ENCODE results near the gene GEMIN4. TPM values are rescaled to one million over a fixed set of nuclear protein-coding genes. Genes with fewer than 3 reads are reported as not detected.
"Not testable (repeated sequence)": the region's sequence is repeated elsewhere in the genome, so short reads cannot be mapped to it uniquely, and the experiment has no call there.

GEMIN4 gene
- total RNA-seq, 2 experiments from 2014 or later = 68.7 to 69.3 TPM

- H3K36me3 Mint-ChIP-seq = peaks cover 26% of the 10 kb centered on the region
- not testable (repeated sequence) for H3K27ac Mint-ChIP-seq, DNase-seq, H3K4me3 Mint-ChIP-seq, H3K4me1 Mint-ChIP-seq, H3K27me3 Mint-ChIP-seq, H3K9me3 Mint-ChIP-seq
These were observed 3.4 kb upstream of the GEMIN4 start for GRCh38 chr17:755319-755961.

- H3K4me3 Mint-ChIP-seq = peak overlapping the region; percentile 36
- peaks cover 40% of the 10 kb centered on the region for H3K36me3 Mint-ChIP-seq
- no peaks in the 10 kb centered on the region for H3K27me3 Mint-ChIP-seq
- no peak for DNase-seq
- peak overlapping the region; percentile 57 for H3K27ac Mint-ChIP-seq
- H3K9me3 Mint-ChIP-seq = peaks cover 5% of the 10 kb centered on the region
- peaks cover 16% of the 10 kb centered on the region for H3K4me1 Mint-ChIP-seq
These were observed 1.4 kb upstream of the GEMIN4 start for GRCh38 chr17:753418-753817.

- peaks cover 19% of the 10 kb centered on the region for H3K4me1 Mint-ChIP-seq
- H3K27ac Mint-ChIP-seq = peak overlapping the region; percentile 94
- peak overlapping the region; percentile 85 for H3K4me3 Mint-ChIP-seq
- H3K27me3 Mint-ChIP-seq = no peaks in the 10 kb centered on the region
- no peak for DNase-seq
- peaks cover 47% of the 10 kb centered on the region for H3K36me3 Mint-ChIP-seq
- peaks cover 5% of the 10 kb centered on the region for H3K9me3 Mint-ChIP-seq
These were observed 656 bp upstream of the GEMIN4 start for GRCh38 chr17:752620-753219.

GRCh38 chr17:751269-752001 lies 629 bp downstream of the GEMIN4 start:
- peak overlapping the region; percentile 96 for H3K27ac Mint-ChIP-seq

GRCh38 chr17:750431-751037 lies 1.5 kb downstream of the GEMIN4 start:
- Mint-ChIP-seq H3K4me3 (peak overlapping the region; percentile 96), H3K36me3 (peaks cover 44% of the 10 kb centered on the region)

More at GRCh38 chr17:751269-752001, 629 bp downstream of the GEMIN4 start:
- H3K9me3 Mint-ChIP-seq = peaks cover 5% of the 10 kb centered on the region
- H3K4me3 Mint-ChIP-seq = peak overlapping the region; percentile 96
- H3K36me3 Mint-ChIP-seq = peaks cover 47% of the 10 kb centered on the region
- peak; percentile 59 for DNase-seq
- peaks cover 19% of the 10 kb centered on the region for H3K4me1 Mint-ChIP-seq
- H3K27me3 Mint-ChIP-seq = no peaks in the 10 kb centered on the region

GRCh38 chr17:749359-749758 lies 2.7 kb downstream of the GEMIN4 start:
- DNase-seq = not testable (repeated sequence)

More at GRCh38 chr17:750431-751037, 1.5 kb downstream of the GEMIN4 start:
- Mint-ChIP-seq H3K27ac (peak overlapping the region; percentile 96), H3K9me3 (peaks cover 5% of the 10 kb centered on the region), H3K27me3 (no peaks in the 10 kb centered on the region), H3K4me1 (peaks cover 19% of the 10 kb centered on the region)
- no peak for DNase-seq

GRCh38 chr17:748604-749003 lies 3.5 kb downstream of the GEMIN4 start:
- peaks cover 21% of the 10 kb centered on the region for H3K4me1 Mint-ChIP-seq
- not testable (repeated sequence) for H3K9me3 Mint-ChIP-seq, DNase-seq, H3K27ac Mint-ChIP-seq, H3K4me3 Mint-ChIP-seq, H3K27me3 Mint-ChIP-seq
- H3K36me3 Mint-ChIP-seq = peaks cover 52% of the 10 kb centered on the region

More at GRCh38 chr17:749359-749758, 2.7 kb downstream of the GEMIN4 start:
- H3K27me3 Mint-ChIP-seq, H3K9me3 Mint-ChIP-seq, H3K27ac Mint-ChIP-seq: not testable (repeated sequence)
- H3K36me3 Mint-ChIP-seq = peaks cover 47% of the 10 kb centered on the region
- peaks cover 20% of the 10 kb centered on the region for H3K4me1 Mint-ChIP-seq
- H3K4me3 Mint-ChIP-seq = peak overlapping the region; percentile 64

GRCh38 chr17:746783-747629 lies 5.1 kb downstream of the GEMIN4 start:
- H3K27ac Mint-ChIP-seq = no peak overlapping the region
- H3K27me3 Mint-ChIP-seq = no peaks in the 10 kb centered on the region
- H3K4me3 Mint-ChIP-seq = no peak overlapping the region
- H3K9me3 Mint-ChIP-seq = peaks cover 5% of the 10 kb centered on the region
- peaks cover 25% of the 10 kb centered on the region for H3K4me1 Mint-ChIP-seq
- no peak for DNase-seq
- peaks cover 63% of the 10 kb centered on the region for H3K36me3 Mint-ChIP-seq

GRCh38 chr17:746181-746580 lies 5.9 kb downstream of the GEMIN4 start:
- Mint-ChIP-seq H3K27me3 (no peaks in the 10 kb centered on the region), H3K36me3 (peaks cover 62% of the 10 kb centered on the region), H3K27ac (no peak overlapping the region), H3K4me1 (peaks cover 29% of the 10 kb centered on the region), H3K4me3 (no peak overlapping the region), H3K9me3 (peaks cover 5% of the 10 kb centered on the region)
- DNase-seq = no peak

GRCh38 chr17:745406-745805 lies 6.7 kb downstream of the GEMIN4 start:
- Mint-ChIP-seq H3K4me1 (peaks cover 31% of the 10 kb centered on the region), H3K27ac (no peak overlapping the region), H3K4me3 (no peak overlapping the region), H3K27me3 (no peaks in the 10 kb centered on the region), H3K9me3 (peaks cover 5% of the 10 kb centered on the region), H3K36me3 (peaks cover 58% of the 10 kb centered on the region)
- DNase-seq = no peak

GRCh38 chr17:744937-745336 lies 7.1 kb downstream of the GEMIN4 start:
- peaks cover 31% of the 10 kb centered on the region for H3K4me1 Mint-ChIP-seq
- peaks cover 57% of the 10 kb centered on the region for H3K36me3 Mint-ChIP-seq
- no peak overlapping the region for H3K27ac Mint-ChIP-seq
- no peak for DNase-seq
- H3K9me3 Mint-ChIP-seq = peaks cover 5% of the 10 kb centered on the region
- no peak overlapping the region for H3K4me3 Mint-ChIP-seq
- no peaks in the 10 kb centered on the region for H3K27me3 Mint-ChIP-seq

GRCh38 chr17:743139-743538 lies 8.9 kb downstream of the GEMIN4 start:
- Mint-ChIP-seq H3K36me3 (peaks cover 48% of the 10 kb centered on the region), H3K4me3 (no peak overlapping the region), H3K4me1 (peaks cover 25% of the 10 kb centered on the region)

GRCh38 chr17:742147-742793 lies 9.8 kb downstream of the GEMIN4 start:
- H3K27ac Mint-ChIP-seq = no peak overlapping the region

More at GRCh38 chr17:743139-743538, 8.9 kb downstream of the GEMIN4 start:
- no peak for DNase-seq
- Mint-ChIP-seq H3K27ac (no peak overlapping the region), H3K27me3 (no peaks in the 10 kb centered on the region), H3K9me3 (no peaks in the 10 kb centered on the region)

More at GRCh38 chr17:742147-742793, 9.8 kb downstream of the GEMIN4 start:
- Mint-ChIP-seq H3K4me1 (peaks cover 25% of the 10 kb centered on the region), H3K36me3 (peaks cover 40% of the 10 kb centered on the region), H3K27me3 (no peaks in the 10 kb centered on the region), H3K9me3 (no peaks in the 10 kb centered on the region), H3K4me3 (no peak overlapping the region)
- DNase-seq = no peak
